ENCODE results near the gene RGS5.
"Not testable (repeated sequence)": the region's sequence is repeated elsewhere in the genome, so short reads cannot be mapped to it uniquely, and the experiment has no call there.

Gene RGS5

GRCh38 chr1:163231385-163231784, 28.7 kb upstream of the RGS5 start:
- Histone ChIP-seq H3K27ac (peak overlapping the region; percentile 64 to 68), H3K9me3 (no peaks in the 10 kb centered on the region), H3K27me3 (no peaks in the 10 kb centered on the region), H3K4me3 (no peak overlapping the region), H3K36me3 (no peaks in the 10 kb centered on the region), H3K4me1 (peaks cover 0 to 31% (median 8%) of the 10 kb centered on the region in 4 donors)
- intact Hi-C loops (cut with DNase I; ENCODE audit: low total_unique reads) = no loop called here
- DNase-seq = no peak
- TF ChIP-seq CTCF (IDR thresholded peaks at IDR 0.05) = no peak

- peak overlapping the region; percentile 64 to 68 for H3K27ac ChIP-seq
- no peak overlapping the region for H3K4me3 ChIP-seq
- H3K27me3 ChIP-seq = no peaks in the 10 kb centered on the region
- no peaks in the 10 kb centered on the region for H3K9me3 ChIP-seq
- H3K4me1 ChIP-seq = peaks cover 0 to 31% (median 8%) of the 10 kb centered on the region in 4 donors
- no peak for DNase-seq
- H3K36me3 ChIP-seq = no peaks in the 10 kb centered on the region
- TF ChIP-seq CTCF (IDR thresholded peaks at IDR 0.05) = no peak
- intact Hi-C loops (cut with DNase I; ENCODE audit: low total_unique reads) = no loop called here
Observed at GRCh38 chr1:163230827-163231226, 28.1 kb upstream of the RGS5 start.

- H3K27me3 ChIP-seq; H3K27ac ChIP-seq; H3K36me3 ChIP-seq; intact Hi-C loops (cut with DNase I; ENCODE audit: low total_unique reads); H3K4me3 ChIP-seq; DNase-seq; H3K9me3 ChIP-seq: not testable (repeated sequence)
- H3K4me1 ChIP-seq = peaks cover 0 to 39% (median 8%) of the 10 kb centered on the region in 4 donors
Observed at GRCh38 chr1:163228271-163228670, 25.6 kb upstream of the RGS5 start.

- intact Hi-C loops (cut with DNase I; ENCODE audit: low total_unique reads) = no loop called here
- Histone ChIP-seq H3K4me3 (no peak overlapping the region), H3K9me3 (no peaks in the 10 kb centered on the region), H3K4me1 (peaks cover 0 to 30% (median 8%) of the 10 kb centered on the region in 4 donors), H3K36me3 (no peaks in the 10 kb centered on the region), H3K27me3 (no peaks in the 10 kb centered on the region), H3K27ac (no peak overlapping the region)
- no peak for DNase-seq
- no peak for TF ChIP-seq CTCF (IDR thresholded peaks at IDR 0.05)
Observed at GRCh38 chr1:163227126-163227525, 24.4 kb upstream of the RGS5 start.

- intact Hi-C loops (cut with DNase I; ENCODE audit: low total_unique reads) = no loop called here
- H3K27ac ChIP-seq = no peak overlapping the region
- no peak for DNase-seq
- TF ChIP-seq CTCF (IDR thresholded peaks at IDR 0.05) = no peak
- peaks cover 0 to 54% (median 1%) of the 10 kb centered on the region in 4 donors for H3K4me1 ChIP-seq
- no peak overlapping the region for H3K4me3 ChIP-seq
- no peaks in the 10 kb centered on the region for H3K36me3 ChIP-seq
- no peaks in the 10 kb centered on the region for H3K9me3 ChIP-seq
- H3K27me3 ChIP-seq = no peaks in the 10 kb centered on the region
Observed at GRCh38 chr1:163213626-163214025, 10.9 kb upstream of the RGS5 start.

- Histone ChIP-seq H3K4me1 (peaks cover 0 to 60% (median 1%) of the 10 kb centered on the region in 4 donors), H3K27ac (peak overlapping the region; percentile 43 to 59), H3K27me3 (no peaks in the 10 kb centered on the region), H3K9me3 (no peaks in the 10 kb centered on the region), H3K36me3 (no peaks in the 10 kb centered on the region), H3K4me3 (no peak overlapping the region)
- no peak for TF ChIP-seq CTCF (IDR thresholded peaks at IDR 0.05)
- intact Hi-C loops (cut with DNase I; ENCODE audit: low total_unique reads) = no loop called here
- DNase-seq = no peak
Observed at GRCh38 chr1:163211667-163212066, 9.0 kb upstream of the RGS5 start.
